Upper lobe of left lung (tissue), 4 donors: Measurements from ENCODE around the gene GMCL2.

Source experiments
- POLR2A ChIP-seq, 4 donors: fragments of 450-650 bp; IDR thresholded peaks; one replicate each; pipeline ENCODE4 v1.5.1; 2016 to 2017; ENCODE audit warnings: antibody characterized with exemption in 4 of 4, mild to moderate bottlenecking in 2 of 4
- POLR2AphosphoS5 ChIP-seq, 2 donors: sonication (generic); formaldehyde crosslinking; IDR thresholded peaks; one replicate each; pipeline ENCODE4 v1.5.1; 2017; ENCODE audit warnings: antibody characterized with exemption in 2 of 2
- TF ChIP-seq, protein P1 (sequence below), 6 experiments: fragments of 450-650 bp in 4 of 6; fragments of 200-600 bp in 2 of 6; sonication (generic) in 2 of 6; IDR thresholded peaks; one replicate each; pipeline ENCODE4 v1.5.1; 2016 to 2019; ENCODE audit warnings: antibody characterized with exemption in 6 of 6

DNA sequence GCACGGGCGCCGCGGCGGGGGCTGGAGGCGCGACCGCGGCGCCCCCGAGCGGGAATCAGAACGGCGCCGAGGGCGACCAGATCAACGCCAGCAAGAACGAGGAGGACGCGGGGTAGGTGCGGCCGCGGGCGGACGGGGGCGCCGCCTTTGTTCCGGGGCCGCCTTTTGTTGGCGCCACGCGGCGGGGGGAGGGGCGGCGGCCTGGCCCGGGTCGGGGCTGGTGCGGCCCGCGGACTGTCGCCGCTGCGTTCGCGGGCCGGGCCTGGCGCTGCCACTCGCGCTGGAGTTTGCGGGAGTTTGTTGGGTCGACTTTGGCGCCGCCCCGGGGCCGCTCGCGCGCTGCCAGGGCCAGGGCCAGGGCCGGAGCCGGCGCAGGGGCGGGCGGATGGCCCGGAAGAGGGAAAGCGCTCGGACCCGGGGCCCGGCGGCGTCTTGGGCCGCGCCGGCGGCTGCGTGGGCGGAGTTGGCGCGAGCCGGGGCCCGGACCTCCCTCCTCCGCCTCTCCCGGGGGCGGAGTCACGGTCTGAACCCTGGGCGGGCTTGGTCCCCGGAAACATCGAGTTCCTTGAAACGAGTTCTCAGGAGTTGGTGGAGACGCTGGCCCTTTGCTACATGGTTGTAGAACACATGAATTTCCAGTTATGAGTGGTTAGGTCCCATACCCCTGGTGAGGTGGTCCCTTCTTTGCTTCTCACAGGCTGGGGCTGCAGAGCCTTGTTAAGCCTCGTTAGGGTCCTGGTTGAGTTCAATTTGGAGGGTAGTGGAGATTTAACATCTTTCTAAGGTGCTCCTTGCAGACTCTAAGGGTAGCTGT lies 18.0 kb upstream of the GMCL2 start:
- TF ChIP-seq POLR2A (IDR thresholded peaks at IDR 0.05) (peak in 1 of 4 donors; percentile 58), POLR2AphosphoS5 (IDR thresholded peaks at IDR 0.05) (peak in 1 of 2 donors; percentile 24)
- TF ChIP-seq, protein P1, sequence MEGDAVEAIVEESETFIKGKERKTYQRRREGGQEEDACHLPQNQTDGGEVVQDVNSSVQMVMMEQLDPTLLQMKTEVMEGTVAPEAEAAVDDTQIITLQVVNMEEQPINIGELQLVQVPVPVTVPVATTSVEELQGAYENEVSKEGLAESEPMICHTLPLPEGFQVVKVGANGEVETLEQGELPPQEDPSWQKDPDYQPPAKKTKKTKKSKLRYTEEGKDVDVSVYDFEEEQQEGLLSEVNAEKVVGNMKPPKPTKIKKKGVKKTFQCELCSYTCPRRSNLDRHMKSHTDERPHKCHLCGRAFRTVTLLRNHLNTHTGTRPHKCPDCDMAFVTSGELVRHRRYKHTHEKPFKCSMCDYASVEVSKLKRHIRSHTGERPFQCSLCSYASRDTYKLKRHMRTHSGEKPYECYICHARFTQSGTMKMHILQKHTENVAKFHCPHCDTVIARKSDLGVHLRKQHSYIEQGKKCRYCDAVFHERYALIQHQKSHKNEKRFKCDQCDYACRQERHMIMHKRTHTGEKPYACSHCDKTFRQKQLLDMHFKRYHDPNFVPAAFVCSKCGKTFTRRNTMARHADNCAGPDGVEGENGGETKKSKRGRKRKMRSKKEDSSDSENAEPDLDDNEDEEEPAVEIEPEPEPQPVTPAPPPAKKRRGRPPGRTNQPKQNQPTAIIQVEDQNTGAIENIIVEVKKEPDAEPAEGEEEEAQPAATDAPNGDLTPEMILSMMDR (IDR thresholded peaks at IDR 0.05): no peak
